ENCODE measurements around the gene PSEN1.

- TF ChIP-seq JUND (IDR thresholded peaks at IDR 0.05; ENCODE audit: low read depth, low read length): no peak
- TF ChIP-seq DPF2 (IDR thresholded peaks at IDR 0.05): no peak
- TF ChIP-seq CTCF (IDR thresholded peaks at IDR 0.05 in 2 of 3, conservative IDR thresholded peaks at IDR 0.05 in 1 of 3; ENCODE audit: control insufficient read depth in 2 of 3, extremely low read depth in 1 of 3, insufficient read depth in 1 of 3, low read depth in 3 of 3, low read length in 3 of 3): no peak
- TF ChIP-seq ZBTB33 (IDR thresholded peaks at IDR 0.05): no peak
- no peak for TF ChIP-seq POLR2AphosphoS5 (IDR thresholded peaks at IDR 0.05; ENCODE audit: low read length)
- TF ChIP-seq RAD21 (IDR thresholded peaks at IDR 0.05; ENCODE audit: insufficient read depth, low read depth, low read length): no peak
Observed at GRCh38 chr14:73241481-73242165, 105.3 kb downstream of the PSEN1 start.

Measured in GM12878 (cell line).